SK-N-SH (cell line): ENCODE data around the gene LBR. TPM values are rescaled to one million over a fixed set of nuclear protein-coding genes. Genes with fewer than 3 reads are reported as not detected.

Source experiments
- CTCF ChIA-PET: fragments of 300-600, 350-600 bp; formaldehyde crosslinking; extraction: SDS; loops from one replicate; lab custom pipeline; 2021; lab: Yijun Ruan, JAX
- POLR2A ChIA-PET: fragments of 350-600 bp; sonication (Branson Sonifier 250); formaldehyde crosslinking; extraction: SDS; loops from one replicate; lab custom pipeline; 2020; ENCODE audit warnings: antibody characterized with exemption, inconsistent platforms; lab: Yijun Ruan, JAX
- DNase-seq: peaks from one replicate; pipeline ENCODE4 v3.0.0; 2012
- H2AFZ ChIP-seq: fragments of 200-600 bp; sonication (generic); 2 replicates; pipeline ENCODE4 v1.8.1; 2016; ENCODE audit warnings: antibody characterized with exemption, mild to moderate bottlenecking, low read depth
- H3F3A ChIP-seq: fragments of 200-600 bp; sonication (generic); replicated peaks from 2 replicates; pipeline ENCODE3; 2016; ENCODE audit warnings: antibody characterized with exemption, mild to moderate bottlenecking; ENCODE audit not compliant: insufficient read depth
- H3K27ac ChIP-seq, 2 experiments: fragments of 200-500 bp in 1 of 2; fragments of 200-600 bp in 1 of 2; sonication (Bioruptor generic) in 1 of 2; sonication (generic), shearing (Covaris generic) in 1 of 2; 2 replicates each; pipeline versions ENCODE4 v1.5.1 to v1.6.1; 2014 to 2016; ENCODE audit warnings: low read depth in 2 of 2, inconsistent platforms in 1 of 2, low read length in 1 of 2, mild to moderate bottlenecking in 1 of 2, mixed read lengths in 1 of 2
- H3K27me3 ChIP-seq: fragments of 200-600 bp; sonication (generic), shearing (Covaris generic); 2 replicates; pipeline ENCODE4 v1.6.1; 2016; ENCODE audit warnings: mixed run types; ENCODE audit not compliant: insufficient read depth
- H3K36me3 ChIP-seq, 2 experiments: fragments of 200-500 bp in 1 of 2; fragments of 200-600 bp in 1 of 2; sonication (Bioruptor generic) in 1 of 2; sonication (generic) in 1 of 2; replicated peaks in 1 of 2; 2 replicates each; pipeline versions ENCODE3 to v1.5.1; 2014 to 2016; ENCODE audit warnings: low read length in 1 of 2, mild to moderate bottlenecking in 1 of 2; ENCODE audit not compliant: insufficient read depth in 2 of 2, control insufficient read depth in 1 of 2
- H3K4me1 ChIP-seq, 2 experiments: fragments of 200-500 bp in 1 of 2; fragments of 200-600 bp in 1 of 2; sonication (Bioruptor generic) in 1 of 2; sonication (generic), shearing (Covaris generic) in 1 of 2; 2 replicates each; pipeline versions ENCODE4 v1.5.1 to v1.6.1; 2014 to 2016; ENCODE audit warnings: low read depth in 1 of 2, low read length in 1 of 2, mixed run types in 1 of 2; ENCODE audit not compliant: insufficient read depth in 2 of 2, control insufficient read depth in 1 of 2
- H3K4me2 ChIP-seq: fragments of 200-600 bp; sonication (generic), shearing (Covaris generic); 2 replicates; pipeline ENCODE4 v1.6.1; 2017; ENCODE audit warnings: mixed run types
- H3K4me3 ChIP-seq, 2 experiments: fragments of 200-500 bp in 1 of 2; fragments of 200-600 bp in 1 of 2; sonication (Bioruptor generic) in 1 of 2; sonication (generic), shearing (Covaris generic) in 1 of 2; 2 replicates each; pipeline versions ENCODE4 v1.5.1 to v1.8.1; 2014 to 2016; ENCODE audit warnings: low read depth in 2 of 2, inconsistent platforms in 1 of 2, low read length in 1 of 2, mild to moderate bottlenecking in 1 of 2, mixed read lengths in 1 of 2, moderate library complexity in 1 of 2
- H3K79me2 ChIP-seq: fragments of 200-600 bp; sonication (generic); 2 replicates; pipeline ENCODE4 v1.8.1; 2017; ENCODE audit warnings: mild to moderate bottlenecking; ENCODE audit not compliant: insufficient read depth
- H3K9ac ChIP-seq: fragments of 200-600 bp; sonication (generic); 2 replicates; pipeline ENCODE4 v1.6.1; 2017; ENCODE audit warnings: mixed run types
- H3K9me2 ChIP-seq: fragments of 200-600 bp; sonication (generic); 2 replicates; pipeline ENCODE4 v1.6.1; 2017; ENCODE audit warnings: mixed run types
- H3K9me3 ChIP-seq: fragments of 200-600 bp; sonication (generic); 2 replicates; pipeline ENCODE4 v1.6.1; 2017; ENCODE audit warnings: mixed run types, mild to moderate bottlenecking, moderate library complexity
- H4K20me1 ChIP-seq: fragments of 200-600 bp; sonication (generic); 2 replicates; pipeline ENCODE4 v1.6.1; 2017; ENCODE audit warnings: mild to moderate bottlenecking, mixed run types; ENCODE audit not compliant: insufficient read depth
- ELF1 ChIP-seq: IDR thresholded peaks from 2 replicates; pipeline ENCODE4 v1.4.0; 2012
- FOSL2 ChIP-seq: IDR thresholded peaks from 2 replicates; pipeline ENCODE4 v1.4.0; 2012; ENCODE audit warnings: low read depth, mild to moderate bottlenecking, moderate library complexity, borderline replicate concordance
- FOXJ3 ChIP-seq: sonication (generic); formaldehyde crosslinking; IDR thresholded peaks from 2 replicates; pipeline ENCODE4 v1.5.1; 2020; ENCODE audit warnings: mild to moderate bottlenecking, missing genetic modification reagents
- FOXM1 ChIP-seq: IDR thresholded peaks from 2 replicates; pipeline ENCODE4 v1.4.0; 2012; ENCODE audit warnings: low read depth, mild to moderate bottlenecking
- JUND ChIP-seq: IDR thresholded peaks from 2 replicates; pipeline ENCODE4 v1.4.0; 2012
- MAX ChIP-seq: IDR thresholded peaks from 2 replicates; pipeline ENCODE4 v1.4.0; 2012; ENCODE audit warnings: low read depth
- MXI1 ChIP-seq: IDR thresholded peaks from 2 replicates; pipeline ENCODE4 v1.6.1; 2012; ENCODE audit warnings: mild to moderate bottlenecking, low read depth, low read length, improper control_type of control experiment
- NFIC ChIP-seq: IDR thresholded peaks from 2 replicates; pipeline ENCODE4 v1.4.0; 2012; ENCODE audit warnings: borderline replicate concordance
- POLR2AphosphoS5 ChIP-seq: IDR thresholded peaks from 2 replicates; pipeline ENCODE4 v1.6.1; 2012; ENCODE audit warnings: low read depth, low read length
- REST ChIP-seq: IDR thresholded peaks from 2 replicates; pipeline ENCODE4 v1.6.1; 2012; ENCODE audit warnings: mild to moderate bottlenecking, low read depth, low read length, moderate library complexity
- SIN3A ChIP-seq: IDR thresholded peaks from 2 replicates; pipeline ENCODE4 v1.6.1; 2012; ENCODE audit warnings: low read depth, mild to moderate bottlenecking, low read length, moderate library complexity, borderline replicate concordance
- SMC3 ChIP-seq: IDR thresholded peaks from 2 replicates; pipeline ENCODE4 v1.6.1; 2012; ENCODE audit warnings: low read depth, low read length, improper control_type of control experiment
- TAF1 ChIP-seq: IDR thresholded peaks from 2 replicates; pipeline ENCODE4 v1.6.1; 2012; ENCODE audit warnings: low read depth, mild to moderate bottlenecking, low read length, moderate library complexity, borderline replicate concordance
- TCF12 ChIP-seq: IDR thresholded peaks from 2 replicates; pipeline ENCODE4 v1.4.0; 2012
- TEAD4 ChIP-seq: IDR thresholded peaks from 2 replicates; pipeline ENCODE4 v1.4.0; 2012; ENCODE audit warnings: mild to moderate bottlenecking, borderline replicate concordance; ENCODE audit not compliant: insufficient read depth
- USF1 ChIP-seq: IDR thresholded peaks from 2 replicates; pipeline ENCODE4 v1.4.0; 2012; ENCODE audit warnings: low read depth, borderline replicate concordance
- USF2 ChIP-seq: fragments of 150-350 bp; IDR thresholded peaks from 2 replicates; pipeline ENCODE4 v1.6.1; 2017; ENCODE audit warnings: antibody characterized with exemption, low read length, low read depth, borderline replicate concordance
- WGBS: methylation state at CpG from one replicate; pipeline ENCODE4 v1.1.6; 2017; ENCODE audit warnings: low lambda C conversion rate; 5-methylcytosine and 5-hydroxymethylcytosine counted together
- polyA plus RNA-seq, 3 experiments: library from polyadenylated mRNA; depleted of rRNA; stranded (reverse); fragments of >200 nt; gene quantifications; 2 replicates each; pipeline ENCODE4 v1.2.3, GENCODE V29; 2012

Gene LBR
- polyA plus RNA-seq, 1 of the 3 experiments (the other 2 are of a cell fraction): 10.6 TPM

DNA sequence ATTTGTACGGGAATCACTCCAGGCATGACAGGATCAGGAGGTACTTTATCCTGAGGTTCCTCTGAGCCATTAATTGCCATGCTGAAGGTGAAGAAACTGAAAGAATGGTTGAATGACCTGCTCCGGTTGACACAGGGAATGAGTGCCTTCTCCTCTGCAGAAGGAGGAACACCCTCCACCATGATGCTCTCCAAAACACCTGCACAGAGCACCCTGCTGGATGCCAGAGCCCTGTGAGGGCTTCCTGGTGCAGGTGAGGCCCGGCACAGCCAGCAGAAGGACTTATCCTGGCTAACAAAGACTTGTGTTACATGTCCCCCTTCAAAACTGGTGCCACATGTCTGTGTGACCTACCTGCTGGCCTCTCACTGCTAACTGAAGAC lies 14.3 kb upstream of the LBR start:
- TF ChIP-seq SMC3 (no peak), TAF1 (no peak), MXI1 (no peak), ELF1 (no peak), NFIC (no peak), USF2 (no peak), SIN3A (no peak), JUND (no peak), POLR2AphosphoS5 (no peak), FOXM1 (no peak), FOSL2 (no peak), TEAD4 (no peak), FOXJ3 (CRISPR knock-in tag) (no peak), REST (no peak), USF1 (no peak), TCF12 (no peak), MAX (no peak)
- no peak for DNase-seq
- POLR2A ChIA-PET: no interaction called here
- H4K20me1 ChIP-seq: no peaks in the 10 kb centered on the region
- no peaks in the 10 kb centered on the region for H3K36me3 ChIP-seq
- no peaks in the 10 kb centered on the region for H3K27me3 ChIP-seq
- no peaks in the 10 kb centered on the region for H3K9me2 ChIP-seq
- no peak overlapping the region for H3K4me3 ChIP-seq
- no peaks in the 10 kb centered on the region for H3K79me2 ChIP-seq
- H3K27ac ChIP-seq: no peak overlapping the region
- WGBS: 69% methylated on average over 3 of the region's 3 CpGs
- H3K9ac ChIP-seq: no peak overlapping the region
- CTCF ChIA-PET: interaction anchor here (0.9 kb wide), 1 partner anchor 330 kb away, joined by 3 read pairs; no protein-coding TSS in a partner anchor
- no peak overlapping the region for H3K4me2 ChIP-seq
- H2AFZ ChIP-seq: no peak overlapping the region
- no peaks in the 10 kb centered on the region for H3F3A ChIP-seq
- peaks cover 0 to 5% of the 10 kb centered on the region in 2 experiments; a peak in 2 of 4 replicates for H3K4me1 ChIP-seq
- no peaks in the 10 kb centered on the region for H3K9me3 ChIP-seq
